ENCODE data around the gene CDK12. TPM values are rescaled to one million over a fixed set of nuclear protein-coding genes. Genes with fewer than 3 reads are reported as not detected.
A peak's percentile ranks its signal among the peaks of the same experiment; 100 is the strongest.

The CDK12 gene
- total and polyA plus RNA-seq, 9 of the 15 experiments (the other 6 are each of a cell fraction or from before 2014, with no cell fraction given): 3.4 to 65.6 (median 36.8) TPM

- TF ChIP-seq MBD1 (CRISPR knock-in tag; IDR thresholded peaks at IDR 0.05) (no peak), XRCC5 (IDR thresholded peaks at IDR 0.05; ENCODE audit: low read depth, low read length) (peak; percentile 89), RB1 (IDR thresholded peaks at IDR 0.05; ENCODE audit: low read depth) (0 out of 2 replicates have a peak, but pooled peaks have one; percentile 28)
Measured at GRCh38 chr17:39547713-39548478, 86.6 kb downstream of the CDK12 start (continued).

DNA sequence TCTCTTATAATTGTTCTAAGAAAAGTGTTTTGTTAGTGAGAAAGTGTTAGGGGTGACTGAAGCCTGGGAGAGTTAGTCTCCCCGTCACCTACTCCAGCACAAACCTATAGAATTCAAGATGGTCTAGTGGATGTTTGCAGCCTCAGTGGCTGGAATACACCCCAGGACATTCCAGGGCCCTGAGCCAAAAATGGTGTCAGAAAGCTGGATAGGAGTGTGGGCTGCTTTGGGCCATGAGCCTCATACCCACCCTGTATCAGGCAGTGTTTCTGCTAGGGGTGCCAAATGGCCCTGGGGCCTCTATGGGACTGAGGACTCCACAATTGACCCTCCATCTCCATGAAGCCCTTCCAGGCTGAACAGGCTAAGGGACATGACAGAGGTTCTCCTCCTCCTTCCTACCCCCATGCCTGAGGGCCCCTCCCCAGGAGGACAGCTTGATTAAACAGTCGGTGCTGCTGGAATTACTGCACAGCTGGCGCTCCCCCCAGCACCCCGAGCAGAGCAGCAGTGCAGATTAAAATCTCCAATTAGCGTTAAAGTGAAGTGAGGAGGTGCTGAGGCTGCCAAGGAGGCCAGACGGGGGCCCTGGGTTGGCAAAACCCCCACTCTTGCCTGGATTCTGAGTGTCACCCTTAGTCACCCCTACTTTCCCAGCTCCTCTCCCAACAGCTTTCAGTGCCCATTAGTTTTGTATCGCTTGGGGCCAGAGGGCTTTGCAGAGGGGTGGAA is 87.4 kb downstream of the CDK12 start:
- in situ Hi-C loops (cut with MboI): no loop called here
- FAIRE-seq (no peak), ATAC-seq (no peak), DNase-seq (ENCODE audit: extremely low read depth in 1 of 4, low spot score in 3 of 4) (no peak)
- Histone ChIP-seq H3K4me1 (replicated peaks in 1 of 2; ENCODE audit: control insufficient read depth in 2 of 2, insufficient read depth in 2 of 2, low read length in 2 of 2) (no peaks in the 10 kb centered on the region), H3K9ac (ENCODE audit: insufficient read depth in 1 of 2, low read depth in 2 of 2, low read length in 2 of 2) (no peak overlapping the region), H2AFZ (ENCODE audit: low read depth, low read length) (no peak overlapping the region), H3K27ac (ENCODE audit: extremely low read depth, low read depth, low read length) (no peak overlapping the region), H3K9me1 (ENCODE audit: control insufficient read depth, insufficient read depth, low read length) (no peaks in the 10 kb centered on the region), H4K20me1 (replicated peaks; ENCODE audit: control insufficient read depth, insufficient read depth, low read length) (no peaks in the 10 kb centered on the region; the same call in 1 of the 2 replicates), H3K4me2 (ENCODE audit: insufficient read depth, low read length) (no peak overlapping the region), H3K9me3 (replicated peaks; ENCODE audit: control insufficient read depth, insufficient read depth, low read depth, low read length) (no peaks in the 10 kb centered on the region), H3K36me3 (ENCODE audit: control insufficient read depth, insufficient read depth, low read length) (peaks cover 34% of the 10 kb centered on the region; the same call in 1 of the 3 replicates), H3K79me2 (ENCODE audit: control insufficient read depth, insufficient read depth, low read length) (no peaks in the 10 kb centered on the region), H3K4me3 (no peak overlapping the region), H3K27me3 (ENCODE audit: control insufficient read depth in 2 of 2, insufficient read depth in 2 of 2, low read length in 2 of 2) (no peaks in the 10 kb centered on the region)
- ChIA-PET CTCF (ENCODE audit: low intra/inter-chr PET ratio) (interaction anchor here (0.5 to 2.8 kb wide), 7 partner anchors 22 to 742 kb away, joined by 3 to 34 read pairs (median 6); no protein-coding TSS in a partner anchor), POLR2A (interaction anchor here (0.7 to 1.4 kb wide), 3 partner anchors 12 to 77 kb away, joined by 3 to 5 read pairs (median 4); no protein-coding TSS in a partner anchor)
- 67% methylated on average over 7 of the region's 7 CpGs for WGBS (ENCODE audit: insufficient coverage, low coverage, missing lambda C conversion rate)
- BruUV-seq (replicated peaks): no TSS peak
- intact Hi-C loops (cut with micrococcal nuclease): loop anchor here (1.0 to 5.0 kb wide), 2 partner anchors 75 to 341 kb away; no protein-coding TSS in a partner anchor
- no peak for TF ChIP-seq ZNF407 (IDR thresholded peaks at IDR 0.05; ENCODE audit: low read depth)
- no peak for TF ChIP-seq DPF2 (IDR thresholded peaks at IDR 0.05)
- no peak for TF ChIP-seq SPI1 (IDR thresholded peaks at IDR 0.05; ENCODE audit: borderline replicate concordance, low read depth, low read length)
- TF ChIP-seq HNRNPLL (IDR thresholded peaks at IDR 0.05; ENCODE audit: low read depth, low read length, poor library complexity, severe bottlenecking): no peak
- TF ChIP-seq SMC3 (conservative IDR thresholded peaks at IDR 0.05; ENCODE audit: insufficient read depth, low read depth, low read length): no peak

Data from K562 (cell line).